SJCRH30 (cell line): ENCODE measurements around the gene ZDHHC7. TPM values are rescaled to one million over a fixed set of nuclear protein-coding genes. Genes with fewer than 3 reads are reported as not detected.
"Not testable (repeated sequence)": the region's sequence is repeated elsewhere in the genome, so short reads cannot be mapped to it uniquely, and the experiment has no call there.

Experiments used
- DNase-seq, 2 experiments: peaks; one replicate each; pipeline ENCODE4 v3.0.0-alpha.2; 2015 to 2020
- H3K27ac ChIP-seq: fragments of 250-450 bp; sonication (Bioruptor Pico); 2 replicates; pipeline ENCODE4 v1.5.1; 2020; ENCODE audit warnings: mild to moderate bottlenecking, moderate library complexity
- H3K27me3 ChIP-seq: fragments of 250-450 bp; sonication (Bioruptor Pico); 2 replicates; pipeline ENCODE4 v1.5.1; 2020; ENCODE audit warnings: mild to moderate bottlenecking, moderate library complexity
- H3K36me3 ChIP-seq: fragments of 250-450 bp; sonication (Bioruptor Pico); 2 replicates; pipeline ENCODE4 v1.5.1; 2020; ENCODE audit warnings: mild to moderate bottlenecking, moderate library complexity
- H3K4me1 ChIP-seq: fragments of 250-450 bp; sonication (Bioruptor Pico); 2 replicates; pipeline ENCODE4 v1.5.1; 2020; ENCODE audit warnings: mild to moderate bottlenecking, moderate library complexity
- H3K4me3 ChIP-seq: fragments of 250-450 bp; sonication (Bioruptor Pico); 2 replicates; pipeline ENCODE4 v1.5.1; 2020; ENCODE audit warnings: mild to moderate bottlenecking, moderate library complexity
- H3K9me3 ChIP-seq: fragments of 250-450 bp; sonication (Bioruptor Pico); replicated peaks from 2 replicates; pipeline ENCODE4 v1.5.1; 2020; ENCODE audit warnings: mild to moderate bottlenecking, moderate library complexity
- total RNA-seq: library from RNA; depleted of rRNA; stranded (reverse); fragments of >200 nt; shearing (Covaris generic); gene quantifications from 2 replicates; pipeline ENCODE4 v1.2.3, GENCODE V29; 2014; rRNA removed

The ZDHHC7 gene
- total RNA-seq: 18.5 and 20.3 TPM in 2 replicates

- no peaks in the 10 kb centered on the region for H3K9me3 ChIP-seq
- peak; percentile 76 to 79 for DNase-seq
- peak within 1 kb of the TSS; percentile 87 for H3K4me3 ChIP-seq
Measured at GRCh38 chr16:85010931-85011845, at the start of gene ZDHHC7. TSS of gene ZDHHC7 (minus strand) at chr16:85011535. CDS start at chr16:84990618, 20,917 bp downstream.

GRCh38 chr16:85058909-85059308 is 47.6 kb upstream of the ZDHHC7 start:
- Histone ChIP-seq H3K4me3 (no peak overlapping the region), H3K27ac (no peak overlapping the region), H3K4me1 (peaks cover 7% of the 10 kb centered on the region; the same call in 1 of the 2 replicates), H3K9me3 (no peaks in the 10 kb centered on the region), H3K36me3 (no peaks in the 10 kb centered on the region), H3K27me3 (no peaks in the 10 kb centered on the region)
- no peak for DNase-seq

More at GRCh38 chr16:85010931-85011845, at the start of gene ZDHHC7:
- Histone ChIP-seq H3K27me3 (no peaks in the 10 kb centered on the region), H3K36me3 (no peaks in the 10 kb centered on the region), H3K27ac (peak within 1 kb of the TSS; percentile 79), H3K4me1 (peaks cover 9% of the 10 kb centered on the region)

- no peak overlapping the region for H3K27ac ChIP-seq
- no peak for DNase-seq
- no peaks in the 10 kb centered on the region for H3K27me3 ChIP-seq
- H3K36me3 ChIP-seq: no peaks in the 10 kb centered on the region
- no peak overlapping the region for H3K4me3 ChIP-seq
- peaks cover 7% of the 10 kb centered on the region; the same call in 1 of the 2 replicates for H3K4me1 ChIP-seq
- H3K9me3 ChIP-seq: no peaks in the 10 kb centered on the region
Measured at GRCh38 chr16:85057948-85058347, 46.6 kb upstream of the ZDHHC7 start.

GRCh38 chr16:85057212-85057889 is 46.0 kb upstream of the ZDHHC7 start:
- peaks cover 7% of the 10 kb centered on the region; the same call in 1 of the 2 replicates for H3K4me1 ChIP-seq
- H3K36me3 ChIP-seq: no peaks in the 10 kb centered on the region
- DNase-seq: no peak
- no peaks in the 10 kb centered on the region for H3K9me3 ChIP-seq
- no peaks in the 10 kb centered on the region for H3K27me3 ChIP-seq
- H3K27ac ChIP-seq: no peak overlapping the region
- H3K4me3 ChIP-seq: no peak overlapping the region

- H3K36me3 ChIP-seq: no peaks in the 10 kb centered on the region
- no peak overlapping the region for H3K4me3 ChIP-seq
- H3K27ac ChIP-seq: no peak overlapping the region
- peaks cover 7% of the 10 kb centered on the region; the same call in 1 of the 2 replicates for H3K4me1 ChIP-seq
- DNase-seq: peak in 1 of 2 experiments; percentile 26
- H3K9me3 ChIP-seq: no peaks in the 10 kb centered on the region
- H3K27me3 ChIP-seq: no peaks in the 10 kb centered on the region
Measured at GRCh38 chr16:85056211-85056748, 44.9 kb upstream of the ZDHHC7 start.

- Histone ChIP-seq H3K27ac (peak overlapping the region; percentile 19; the same call in 1 of the 2 replicates), H3K9me3 (no peaks in the 10 kb centered on the region), H3K36me3 (no peaks in the 10 kb centered on the region), H3K4me1 (peaks cover 7% of the 10 kb centered on the region; the same call in 1 of the 2 replicates), H3K4me3 (no peak overlapping the region; the same call in 1 of the 2 replicates), H3K27me3 (no peaks in the 10 kb centered on the region)
- peak; percentile 34 to 56 for DNase-seq
Measured at GRCh38 chr16:85055493-85056210, 44.3 kb upstream of the ZDHHC7 start.

GRCh38 chr16:85054948-85055492 is 43.7 kb upstream of the ZDHHC7 start:
- H3K27ac ChIP-seq: no peak overlapping the region; the same call in 1 of the 2 replicates

GRCh38 chr16:85054321-85054720 is 43.0 kb upstream of the ZDHHC7 start:
- H3K27ac ChIP-seq, H3K9me3 ChIP-seq, H3K4me3 ChIP-seq, H3K4me1 ChIP-seq, H3K36me3 ChIP-seq, DNase-seq, H3K27me3 ChIP-seq: not testable (repeated sequence)

More at GRCh38 chr16:85054948-85055492, 43.7 kb upstream of the ZDHHC7 start:
- H3K36me3 ChIP-seq: no peaks in the 10 kb centered on the region
- DNase-seq: no peak
- peaks cover 7% of the 10 kb centered on the region; the same call in 1 of the 2 replicates for H3K4me1 ChIP-seq
- H3K9me3 ChIP-seq: no peaks in the 10 kb centered on the region
- no peaks in the 10 kb centered on the region for H3K27me3 ChIP-seq
- no peak overlapping the region for H3K4me3 ChIP-seq

- Histone ChIP-seq H3K36me3 (no peaks in the 10 kb centered on the region), H3K4me3 (no peak overlapping the region), H3K27ac (no peak overlapping the region), H3K4me1 (peaks cover 7% of the 10 kb centered on the region; the same call in 1 of the 2 replicates), H3K27me3 (no peaks in the 10 kb centered on the region), H3K9me3 (no peaks in the 10 kb centered on the region)
- no peak for DNase-seq
Measured at GRCh38 chr16:85052536-85052935, 41.2 kb upstream of the ZDHHC7 start.

GRCh38 chr16:85051683-85052082 is 40.3 kb upstream of the ZDHHC7 start:
- no peak for DNase-seq
- H3K27ac ChIP-seq: no peak overlapping the region
- no peak overlapping the region for H3K4me3 ChIP-seq
- peaks cover 7% of the 10 kb centered on the region; the same call in 1 of the 2 replicates for H3K4me1 ChIP-seq
- H3K9me3 ChIP-seq: no peaks in the 10 kb centered on the region
- H3K36me3 ChIP-seq: no peaks in the 10 kb centered on the region
- no peaks in the 10 kb centered on the region for H3K27me3 ChIP-seq

GRCh38 chr16:85051067-85051581 is 39.8 kb upstream of the ZDHHC7 start:
- Histone ChIP-seq H3K27ac (no peak overlapping the region), H3K36me3 (no peaks in the 10 kb centered on the region), H3K27me3 (no peaks in the 10 kb centered on the region), H3K4me3 (no peak overlapping the region), H3K4me1 (peaks cover 6% of the 10 kb centered on the region; the same call in 1 of the 2 replicates), H3K9me3 (no peaks in the 10 kb centered on the region)
- DNase-seq: no peak

GRCh38 chr16:85049706-85050305 is 38.5 kb upstream of the ZDHHC7 start:
- Histone ChIP-seq H3K4me3 (no peak overlapping the region), H3K27me3 (no peaks in the 10 kb centered on the region), H3K4me1 (no peaks in the 10 kb centered on the region; the same call in 1 of the 2 replicates), H3K36me3 (no peaks in the 10 kb centered on the region), H3K9me3 (no peaks in the 10 kb centered on the region), H3K27ac (no peak overlapping the region)
- DNase-seq: no peak

- H3K9me3 ChIP-seq: no peaks in the 10 kb centered on the region
- no peak overlapping the region for H3K4me3 ChIP-seq
- no peaks in the 10 kb centered on the region for H3K36me3 ChIP-seq
- H3K27ac ChIP-seq: no peak overlapping the region
- no peaks in the 10 kb centered on the region for H3K4me1 ChIP-seq
- no peaks in the 10 kb centered on the region for H3K27me3 ChIP-seq
- DNase-seq: no peak
Measured at GRCh38 chr16:85048921-85049562, 37.7 kb upstream of the ZDHHC7 start.
